NCI-H345 treated with DMSO at 0.1 percent for 48 hours (cell line): Measurements from ENCODE around the gene CORO2B.
"Not testable (repeated sequence)": the region's sequence is repeated elsewhere in the genome, so short reads cannot be mapped to it uniquely, and the experiment has no call there.

Experiments used
- DNase-seq: peaks from one replicate; lab custom pipeline; 2025; ENCODE audit not compliant: unreplicated experiment; lab: John Stamatoyannopoulos, UW

CORO2B gene

DNA sequence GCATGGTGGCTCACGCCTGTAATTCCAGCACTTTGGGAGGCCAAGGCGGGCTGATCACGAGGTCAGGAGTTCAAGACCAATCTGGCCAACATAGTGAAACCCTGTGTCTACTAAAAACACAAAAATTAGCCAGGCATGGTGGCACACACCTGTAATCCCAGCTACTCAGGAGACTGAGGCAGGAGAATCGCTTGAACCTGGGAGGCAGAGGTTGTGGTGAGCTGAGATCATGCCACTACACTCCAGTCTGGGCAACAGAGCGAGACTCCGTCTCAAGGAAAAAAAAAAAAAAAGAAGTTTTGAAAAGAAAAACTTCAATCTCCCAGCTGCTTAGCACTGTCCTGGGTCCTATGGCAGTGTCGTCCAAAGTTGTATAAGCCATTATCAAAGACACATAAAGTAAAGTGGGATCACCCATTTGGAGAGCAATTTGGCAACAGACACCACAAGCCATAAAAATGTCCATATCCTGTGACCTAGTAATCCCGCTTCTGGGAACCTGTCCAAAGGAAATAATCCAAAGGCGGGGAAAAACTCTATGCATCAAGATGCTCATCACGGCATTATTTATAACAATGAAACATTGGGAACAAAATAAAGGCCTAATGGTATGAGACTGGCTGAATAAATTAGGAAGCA is 26.2 kb downstream of the CORO2B start:
- DNase-seq, result not testable (repeated sequence)

DNA sequence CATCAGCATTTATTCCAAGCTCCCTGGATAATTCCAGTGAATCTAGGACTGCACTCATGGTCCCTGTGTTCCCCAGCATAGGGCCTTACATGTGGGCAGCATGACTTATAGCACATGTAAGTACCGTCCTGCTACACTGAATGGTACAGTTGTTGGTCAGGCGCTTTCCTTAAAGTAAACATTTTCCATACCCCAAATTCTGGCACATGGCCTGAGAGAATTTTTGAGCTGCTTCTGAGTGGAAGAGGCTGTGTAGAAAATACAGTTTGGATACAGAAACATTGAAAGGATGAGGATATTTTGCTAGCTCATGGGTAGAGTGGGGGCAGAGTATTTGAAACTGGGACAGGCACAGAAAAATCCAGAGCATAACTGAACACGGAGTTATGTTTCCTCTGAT is 27.6 kb downstream of the CORO2B start:
- no peak for DNase-seq

DNA sequence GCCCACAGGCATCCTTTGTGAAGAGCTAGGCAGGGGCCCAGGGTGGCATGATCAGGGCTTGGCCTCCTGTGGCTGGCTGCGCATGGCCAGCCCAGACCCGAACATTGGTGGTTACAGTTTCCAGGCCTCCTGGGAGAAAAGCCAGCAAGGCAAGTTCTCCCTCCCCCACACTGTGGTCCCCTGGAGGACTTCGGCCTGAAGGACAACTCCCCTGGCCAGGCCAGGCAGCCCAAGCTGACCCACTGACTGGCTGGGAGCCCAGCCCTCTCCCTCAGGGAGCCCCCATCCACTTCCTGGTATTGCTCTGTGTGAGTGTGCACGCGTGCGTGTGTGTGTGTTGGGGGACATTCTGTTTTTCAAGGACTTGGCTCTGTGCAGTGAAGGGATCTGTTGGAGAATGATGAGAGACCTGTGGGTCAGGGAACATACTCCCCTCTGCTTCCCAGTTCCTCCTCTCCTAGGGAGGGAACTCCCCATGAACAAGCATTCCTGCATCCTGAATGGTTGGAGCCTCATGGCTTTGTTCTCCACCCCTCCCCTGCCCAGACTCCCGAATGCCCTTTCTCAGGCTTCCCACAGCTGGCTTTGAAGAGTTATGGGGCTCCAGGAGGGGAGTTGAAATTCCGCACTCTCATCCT is 29.5 kb downstream of the CORO2B start:
- DNase-seq, result no peak

DNA sequence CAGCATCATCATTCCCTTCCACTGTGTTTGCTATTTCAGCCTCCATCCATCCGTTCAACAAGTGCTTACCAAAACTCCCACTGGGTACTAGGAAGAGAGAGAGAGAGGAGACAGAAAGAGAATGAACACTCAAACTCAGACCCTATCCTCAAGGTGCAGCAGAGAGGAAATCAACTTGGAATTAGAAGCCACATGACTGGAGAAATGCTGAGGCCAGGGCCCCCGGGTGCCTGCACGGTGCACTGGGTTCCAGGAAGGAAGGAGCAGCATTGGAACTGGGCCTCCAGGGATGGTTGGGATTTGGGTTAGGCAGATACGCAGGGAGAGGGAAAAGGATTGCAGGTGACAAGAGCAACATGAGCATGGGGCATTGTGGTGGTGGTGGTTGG is 30.0 kb downstream of the CORO2B start:
- no peak for DNase-seq

DNA sequence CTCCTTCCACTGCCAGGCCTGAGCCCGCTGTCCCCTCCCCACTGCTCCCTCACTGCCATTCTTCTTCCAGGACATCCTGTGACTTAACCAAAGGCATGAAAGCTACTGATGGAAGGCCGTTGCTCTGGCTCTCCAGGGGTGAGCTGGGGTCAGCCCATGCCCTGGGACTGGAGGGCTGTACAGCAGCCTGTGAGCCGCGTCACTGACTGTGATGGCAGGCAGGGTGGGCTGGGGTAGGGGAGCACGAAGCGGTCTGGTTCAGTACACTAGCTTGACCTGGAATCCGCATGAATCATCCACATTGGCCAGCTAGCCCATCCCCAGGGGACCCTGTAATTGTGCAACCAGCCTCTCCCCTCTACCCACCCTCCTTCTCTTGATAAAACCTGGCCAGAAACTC is 30.8 kb downstream of the CORO2B start:
- DNase-seq, result no peak

DNA sequence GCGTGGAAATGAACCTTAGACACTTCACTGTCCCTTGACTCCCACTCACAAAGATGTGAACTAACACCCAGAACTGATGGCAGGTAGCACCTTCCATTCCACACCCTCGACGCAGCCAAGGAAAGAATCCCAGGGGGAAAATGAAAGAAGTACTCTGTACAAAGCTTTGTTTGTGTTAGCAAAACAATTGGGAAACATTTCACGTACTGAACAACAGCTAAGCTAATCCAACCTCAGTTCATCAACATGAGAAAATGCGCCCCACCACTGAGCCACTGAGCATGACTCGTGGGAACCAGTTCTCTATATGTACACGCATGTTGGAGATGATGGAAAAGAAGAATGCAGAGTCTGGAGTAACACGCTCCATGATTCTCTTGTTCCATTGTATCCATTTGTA is 32.0 kb downstream of the CORO2B start:
- no peak for DNase-seq

DNA sequence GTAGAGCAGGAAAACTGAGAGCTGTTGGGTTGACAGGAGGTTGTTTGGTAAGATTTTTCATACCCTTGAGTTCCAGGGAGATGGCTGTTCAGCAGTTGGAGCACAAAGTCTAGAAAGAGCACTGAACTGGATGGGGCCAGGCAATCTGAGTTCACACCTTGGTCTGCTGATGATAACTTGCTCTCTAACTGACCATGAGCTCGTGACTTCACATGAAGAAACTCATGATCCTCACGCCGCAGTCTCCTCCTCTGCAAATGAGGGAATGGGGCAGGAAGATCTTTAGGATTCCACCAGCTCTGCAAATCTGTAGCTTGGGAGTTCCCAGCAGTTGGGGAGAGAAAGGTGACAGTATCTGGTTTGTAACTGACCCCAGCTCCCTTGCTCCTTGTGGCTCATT is 33.7 kb downstream of the CORO2B start:
- no peak for DNase-seq

DNA sequence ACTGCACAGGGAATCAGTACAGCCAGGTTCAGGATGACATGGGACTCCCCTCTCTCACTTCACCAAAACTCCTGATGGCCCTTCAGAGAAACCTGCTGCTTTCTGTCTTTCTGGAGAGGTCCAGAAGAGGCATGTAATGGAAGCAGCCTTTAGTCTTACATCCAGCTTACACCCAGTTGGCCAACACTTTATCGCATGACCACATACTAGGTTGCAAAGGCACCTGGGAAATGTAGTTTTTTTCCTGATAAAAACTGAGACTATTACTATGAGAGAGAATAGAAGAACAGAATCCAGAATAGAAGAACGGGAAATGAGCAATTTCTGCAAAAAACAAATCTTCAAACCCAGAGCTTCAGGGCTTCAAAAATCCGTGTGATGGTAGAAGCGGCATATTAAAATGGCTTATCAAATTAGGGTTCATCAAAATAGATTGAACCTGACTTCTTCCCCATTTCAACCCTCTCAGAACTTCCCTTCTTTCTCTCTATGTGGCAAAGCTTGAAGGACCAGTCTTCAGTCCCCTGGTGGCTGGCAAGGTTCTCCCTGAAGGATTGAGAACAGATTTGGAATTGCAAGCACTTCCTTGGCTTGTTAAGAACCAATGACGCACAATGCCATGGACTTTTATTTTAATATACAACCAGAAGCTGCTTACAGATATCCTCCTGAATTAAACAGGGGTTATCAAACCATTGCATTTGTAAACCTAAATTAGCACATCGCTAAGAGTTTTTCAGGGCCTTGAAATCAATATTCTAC is 34.4 kb downstream of the CORO2B start:
- DNase-seq, result no peak

DNA sequence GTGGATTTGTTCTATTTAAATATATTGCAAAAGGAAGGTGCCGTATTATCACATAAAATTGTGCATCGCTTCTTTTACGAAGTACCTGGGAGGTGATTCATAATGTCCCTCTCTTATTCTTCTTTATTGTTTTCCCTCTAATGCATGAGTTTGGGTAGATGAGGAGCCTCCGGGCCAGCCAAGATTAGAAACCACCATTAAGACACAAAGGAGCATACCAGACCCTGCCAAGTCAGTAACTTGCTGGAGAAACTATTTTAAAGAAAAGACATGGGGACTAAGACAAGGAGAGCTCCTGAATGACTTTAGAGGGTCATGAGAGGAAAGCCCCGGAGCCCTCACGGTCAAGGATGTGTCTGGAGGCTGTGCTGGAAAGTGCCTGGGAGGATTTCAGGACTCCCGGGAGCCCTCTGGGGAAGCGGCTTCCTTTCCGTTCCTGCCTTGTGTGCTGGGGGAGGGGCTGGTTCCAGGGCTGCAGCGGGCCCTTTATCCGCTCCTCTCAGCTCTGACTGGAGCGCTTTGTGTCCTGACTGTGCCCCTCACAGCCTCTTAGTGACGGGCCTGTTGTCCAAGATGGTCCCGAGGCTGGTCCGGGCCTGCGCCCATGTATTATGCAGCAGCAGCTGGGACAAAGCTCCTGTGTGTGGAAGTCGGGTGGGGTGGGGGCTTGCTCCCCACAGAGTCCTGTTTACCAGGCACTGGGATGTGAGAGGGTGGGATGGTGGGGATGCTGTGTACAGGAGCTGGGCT is 35.7 kb downstream of the CORO2B start:
- DNase-seq, result no peak

DNA sequence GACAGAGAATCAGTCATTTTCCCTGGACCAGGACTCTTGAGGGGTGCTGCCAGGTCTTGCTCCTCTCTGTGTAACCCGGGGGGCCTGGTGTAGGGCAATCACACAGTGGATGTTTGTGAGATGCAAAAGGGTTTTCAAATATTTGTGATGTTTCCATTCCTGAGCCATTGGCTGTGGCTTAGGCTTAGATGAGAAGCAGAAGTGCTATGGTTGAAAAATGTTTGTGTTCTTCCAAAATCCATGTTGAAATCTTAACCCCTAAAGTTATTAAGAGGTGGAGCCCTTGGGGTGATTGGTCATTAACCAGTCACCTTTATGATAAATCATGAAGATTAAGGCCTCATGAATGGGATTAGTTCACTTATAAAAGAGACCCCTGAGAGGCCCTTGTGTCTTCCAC is 36.5 kb downstream of the CORO2B start:
- no peak for DNase-seq

DNA sequence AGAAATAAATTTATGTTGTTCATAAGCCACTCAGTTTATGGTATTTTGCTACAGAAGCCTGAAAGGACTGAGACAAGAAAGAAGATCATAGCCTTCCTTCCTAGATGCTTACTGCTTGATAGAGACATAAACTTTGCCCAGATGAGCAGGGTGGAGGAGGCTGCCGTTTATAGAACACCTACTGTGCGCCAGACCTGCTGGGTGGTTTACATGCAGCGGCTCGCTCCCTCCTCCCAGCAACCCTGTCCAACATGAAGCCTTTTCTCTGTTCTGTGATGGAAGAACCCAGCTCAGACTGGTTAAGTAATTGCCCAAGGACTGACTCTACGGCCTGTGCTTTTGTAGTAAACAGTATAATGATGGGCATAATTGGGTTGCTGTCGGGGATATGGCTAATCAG is 37.0 kb downstream of the CORO2B start:
- DNase-seq, result no peak

DNA sequence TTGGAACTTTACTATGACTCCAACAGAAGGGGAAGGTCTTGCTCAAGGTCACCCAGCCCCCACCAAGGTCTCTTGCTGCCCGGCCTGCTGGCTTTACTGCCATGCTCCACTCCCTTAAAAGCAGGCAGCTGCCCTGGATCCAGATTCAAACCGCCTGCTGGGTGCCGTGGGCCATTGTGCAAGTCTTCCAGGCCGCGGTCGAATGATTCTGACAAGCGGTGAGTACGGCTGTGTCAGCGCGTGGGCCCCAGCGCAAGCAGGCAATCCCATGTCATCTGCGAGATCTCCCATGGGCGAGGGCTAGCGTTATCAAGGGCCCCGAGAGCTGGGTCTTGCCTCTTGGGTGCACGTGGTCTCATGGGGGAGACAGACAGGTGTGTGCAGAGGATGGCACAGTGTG is 37.6 kb downstream of the CORO2B start:
- DNase-seq, result peak; percentile 7

DNA sequence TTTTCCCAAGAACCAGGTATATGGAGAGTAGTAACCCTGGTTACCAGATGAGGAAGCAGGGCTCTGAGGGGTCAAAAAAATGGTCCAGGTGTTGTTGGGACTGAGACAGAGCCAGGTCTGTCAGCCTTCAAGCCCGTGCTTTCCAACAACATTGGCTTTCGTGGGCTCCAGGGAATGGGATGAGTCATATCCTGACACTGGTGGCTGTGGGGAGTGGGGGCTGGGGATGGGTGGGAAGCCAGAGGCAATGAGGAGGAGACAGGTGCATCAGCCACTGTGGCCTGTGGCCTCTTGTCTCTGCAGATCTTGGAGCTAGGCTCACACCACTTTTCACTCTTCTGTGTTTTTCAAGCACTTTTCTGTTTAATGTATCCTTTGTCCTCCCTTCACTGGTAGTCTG is 38.2 kb downstream of the CORO2B start:
- DNase-seq, result no peak

DNA sequence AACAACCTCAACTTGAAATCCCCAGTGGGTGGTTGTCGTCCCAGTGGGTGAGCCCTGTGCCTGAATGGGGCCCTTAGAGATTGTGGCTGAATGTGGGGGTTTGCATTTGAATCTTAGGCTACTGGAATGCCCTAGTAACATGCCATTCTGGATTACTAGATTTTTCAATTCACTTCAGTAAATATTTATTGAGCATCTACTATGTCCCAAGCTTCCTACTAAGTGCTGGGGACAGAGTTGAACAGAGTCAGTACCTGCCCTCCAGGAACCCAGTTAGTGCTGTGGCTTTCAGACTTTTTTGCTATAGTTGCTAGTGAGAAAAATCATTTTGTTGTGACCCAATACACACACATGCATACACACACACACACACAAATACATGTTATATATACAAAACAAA is 39.0 kb downstream of the CORO2B start:
- no peak for DNase-seq

DNA sequence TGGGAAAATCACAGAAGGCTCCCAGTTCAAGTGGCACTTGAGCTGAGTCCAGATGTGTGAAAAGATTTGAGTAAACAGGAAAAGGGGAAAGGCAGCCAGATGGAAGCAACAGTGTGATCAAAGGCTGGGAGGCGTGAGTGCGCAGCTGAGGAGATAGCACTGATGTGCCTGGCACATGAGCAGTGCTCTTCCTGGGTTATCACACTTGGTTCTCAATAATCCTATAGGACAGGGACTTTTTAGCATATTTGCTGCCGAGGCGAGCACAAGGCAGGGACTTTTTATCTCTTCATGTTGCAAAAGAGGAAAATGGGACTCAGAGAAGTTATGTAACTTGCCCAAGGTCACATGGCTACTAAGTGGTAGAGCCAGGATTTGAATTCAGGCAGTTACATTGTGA is 39.6 kb downstream of the CORO2B start:
- DNase-seq, result no peak

DNA sequence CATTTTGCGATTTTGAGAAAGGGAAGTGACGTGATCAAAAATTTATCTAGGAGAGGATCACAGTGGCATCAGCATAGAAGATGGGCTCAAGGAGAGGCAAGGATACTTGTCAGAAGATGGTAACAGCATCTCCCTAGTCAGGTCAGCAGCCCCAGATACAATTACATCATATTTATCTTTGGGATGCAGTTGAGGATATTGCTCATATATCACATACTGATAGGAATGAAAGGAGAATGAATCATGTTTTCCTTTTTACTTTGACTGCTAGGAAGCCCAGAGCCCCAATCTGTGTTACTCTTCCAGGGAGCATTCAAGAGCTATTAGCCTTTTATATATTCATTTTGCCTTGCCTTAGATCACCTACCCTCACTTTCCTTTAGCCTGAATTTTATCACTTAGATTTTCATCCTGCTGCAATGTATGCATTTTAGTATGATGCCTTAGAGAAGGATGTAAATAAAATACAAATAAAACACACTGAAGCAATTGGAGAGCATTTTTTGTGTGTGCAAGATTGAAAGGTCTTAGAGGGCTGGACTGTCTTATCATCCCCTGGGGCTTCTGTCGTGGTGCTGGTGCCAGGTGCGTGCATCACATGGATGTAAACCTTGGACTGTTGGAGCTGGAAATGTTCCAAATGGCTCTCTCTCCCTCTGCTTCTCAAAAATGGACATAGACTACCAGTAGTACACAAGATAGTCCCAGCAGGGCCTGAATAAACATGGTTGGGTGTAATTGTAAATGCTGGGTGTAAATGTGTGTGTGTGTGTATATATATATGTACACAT is 40.3 kb downstream of the CORO2B start:
- DNase-seq, result peak; percentile 34

DNA sequence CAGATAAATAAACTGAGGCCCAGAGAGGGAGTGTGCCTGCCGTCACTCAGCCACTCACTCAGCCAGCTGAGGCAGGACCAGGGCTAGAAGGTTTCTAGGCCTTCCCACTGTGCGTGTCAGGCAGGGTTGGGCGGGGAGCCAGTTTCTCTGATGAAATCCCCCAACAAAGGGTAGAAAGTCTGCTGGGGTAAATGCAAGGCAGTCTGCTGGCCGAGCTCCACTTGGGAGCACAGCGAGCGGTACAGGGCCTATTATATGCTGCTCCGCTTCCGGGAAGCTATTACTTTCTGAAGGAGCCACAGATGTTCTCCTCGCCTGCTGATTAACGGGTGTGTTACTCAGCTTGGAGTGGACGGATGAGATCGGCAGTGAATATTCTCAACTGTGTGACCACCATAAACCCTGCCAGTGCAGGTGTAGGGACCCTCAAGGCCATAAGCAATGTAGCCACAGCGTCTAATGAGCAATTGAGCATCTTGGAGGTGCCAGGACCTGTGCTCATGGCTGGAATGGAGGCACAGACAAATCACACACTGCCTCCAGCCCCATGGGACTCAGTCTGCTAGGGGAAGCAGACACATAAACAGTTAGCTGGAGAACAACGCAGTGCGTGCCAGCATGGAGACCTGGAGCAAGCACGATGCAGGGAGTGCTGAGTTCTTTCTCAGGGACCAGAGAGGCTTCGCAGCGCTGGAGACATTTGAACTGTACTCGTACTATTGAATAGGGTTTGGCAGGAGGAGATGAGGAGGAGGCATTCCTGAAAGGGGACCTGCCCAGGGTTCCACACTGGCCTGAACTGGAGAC is 42.1 kb downstream of the CORO2B start:
- DNase-seq, result peak; percentile 87

DNA sequence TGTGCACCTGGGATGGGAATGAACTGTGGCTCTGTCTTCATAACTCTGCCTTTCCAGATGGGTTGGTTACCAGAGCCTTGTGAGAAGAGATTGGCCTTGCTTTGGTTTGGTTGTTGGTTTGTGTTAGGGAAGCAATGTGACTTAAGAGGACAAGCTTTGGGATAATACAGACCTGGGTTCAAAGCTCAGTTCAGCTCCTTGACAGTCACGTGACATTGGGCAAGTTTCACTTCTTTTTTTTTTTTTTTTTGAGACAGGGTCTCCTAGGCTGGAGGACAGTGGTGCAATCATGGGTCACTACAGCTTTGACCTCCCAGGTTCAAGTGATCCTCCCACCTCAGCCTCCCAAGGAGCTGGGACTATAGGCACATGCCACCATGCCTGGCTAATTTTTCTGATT is 42.7 kb downstream of the CORO2B start:
- DNase-seq, result no peak

DNA sequence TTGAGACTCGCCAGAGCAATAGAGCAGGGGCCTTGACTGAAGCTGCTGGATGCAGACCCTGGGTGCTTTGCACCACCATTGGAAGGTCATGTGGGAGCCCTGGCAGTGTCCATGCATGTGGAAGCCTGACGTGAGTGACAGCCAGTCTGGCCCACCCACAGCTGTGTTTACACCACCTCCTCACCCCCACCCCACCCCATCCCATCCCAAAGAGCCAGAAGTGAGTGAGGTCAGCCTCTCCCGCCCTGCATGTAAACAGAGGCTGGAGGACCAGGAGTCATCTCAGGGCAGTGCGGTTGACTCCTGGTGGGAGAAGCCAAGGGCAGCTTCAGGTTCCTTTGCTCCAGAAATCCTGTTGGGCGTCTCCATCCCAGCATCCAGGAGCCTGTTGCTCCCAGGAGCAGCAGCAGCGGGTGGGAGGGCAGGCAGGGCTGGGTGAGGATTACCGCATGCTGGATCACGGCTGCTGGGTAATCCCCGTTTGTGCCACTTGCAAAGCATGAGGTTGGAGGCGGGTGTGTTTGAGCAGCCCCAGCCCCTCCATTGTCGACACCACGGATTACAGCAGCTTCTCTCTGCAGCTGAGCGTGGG is 44.6 kb downstream of the CORO2B start:
- DNase-seq, result no peak

DNA sequence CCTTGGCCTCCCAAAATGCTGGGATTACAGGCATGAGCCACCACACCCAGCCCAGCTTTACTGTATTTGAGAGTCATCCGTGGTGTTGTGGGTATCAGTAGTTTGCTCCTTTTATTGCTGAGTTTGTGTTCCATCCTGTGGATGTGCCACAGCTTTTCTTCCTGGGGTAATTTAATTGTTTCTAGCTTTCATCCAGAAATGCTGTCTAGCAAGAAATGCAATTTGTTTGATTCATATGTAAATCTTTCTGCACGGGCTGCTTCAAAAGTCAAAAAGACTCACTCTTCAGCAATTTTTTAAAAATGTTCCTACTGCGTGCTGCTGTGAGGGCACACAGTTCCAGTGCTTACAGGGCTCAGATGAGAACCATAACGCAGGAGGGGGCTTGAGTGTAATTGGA is 47.1 kb downstream of the CORO2B start:
- DNase-seq, result no peak
